Activated T-cell treated with anti-CD3 and anti-CD28 coated beads, Interleukin-2, amount 50 U/mL, for 1 hour (primary cell): ENCODE data around the gene IFI44L.

Source experiments
- DNase-seq: peaks from one replicate; pipeline ENCODE4 v3.0.0-alpha.2; 2020

The IFI44L gene

GRCh38 chr1:78619803-78620579 is at the start of gene IFI44L:
IFI44L (plus strand) TSS chr1:78620448; CDS start chr1:78627916, 7,468 bp downstream.
- peak; percentile 54 for DNase-seq

DNA sequence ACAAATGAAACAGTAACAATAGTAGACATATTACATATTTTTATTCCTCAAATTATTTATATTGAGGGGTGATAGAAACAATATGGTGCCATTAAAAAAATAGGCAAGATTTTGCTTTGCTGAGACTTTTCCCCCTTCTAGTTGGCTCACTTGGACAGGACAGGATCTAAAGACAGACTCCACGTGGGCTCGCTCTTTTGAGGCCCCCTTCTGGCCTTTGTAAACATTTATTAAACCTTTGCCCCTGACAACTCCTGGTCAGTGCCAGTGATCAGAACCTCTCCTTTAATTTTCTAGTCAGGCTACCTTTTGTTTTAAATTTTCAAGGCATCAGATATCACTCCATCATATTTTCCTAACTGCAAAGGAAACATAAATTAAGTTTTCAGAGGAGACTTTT is 49.7 kb upstream of the IFI44L start:
- no peak for DNase-seq

DNA sequence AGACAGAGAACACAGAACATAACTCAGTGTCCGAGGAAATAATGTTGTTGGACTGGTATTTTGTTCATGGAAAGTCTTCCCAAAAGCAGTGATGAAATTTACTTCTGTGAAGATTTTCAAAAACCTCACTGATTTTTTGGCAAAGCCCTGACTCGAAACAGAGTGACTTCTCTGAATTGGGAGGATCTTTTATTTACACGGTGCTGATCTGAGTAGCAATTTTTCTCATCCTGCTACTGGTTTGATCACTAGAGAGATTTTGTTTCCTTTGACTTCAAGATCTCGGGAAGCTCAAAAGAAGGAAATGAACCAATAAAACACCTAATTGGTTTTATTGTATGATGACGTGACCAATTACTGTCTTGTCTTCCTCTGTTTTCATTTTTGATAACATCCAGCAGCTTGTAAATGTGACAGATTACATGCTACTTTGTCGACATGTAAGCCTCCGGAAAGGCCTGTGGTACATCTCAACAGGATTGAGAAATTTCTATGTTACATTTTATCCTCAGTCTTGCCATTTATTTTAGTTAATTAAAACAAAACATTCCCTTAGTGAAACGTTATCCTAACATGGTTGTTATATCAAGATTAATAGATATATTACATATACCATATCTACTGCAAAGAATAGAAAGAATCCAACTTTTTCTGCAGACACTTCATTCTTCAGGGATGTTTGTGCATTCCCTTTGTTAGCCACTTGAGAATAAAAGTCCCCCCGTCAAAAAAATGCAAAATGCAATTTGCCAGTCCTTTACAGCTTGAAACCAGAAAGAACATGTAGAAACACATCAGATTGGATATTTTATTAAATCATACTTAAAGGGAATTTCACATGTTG is 42.8 kb upstream of the IFI44L start:
- no peak for DNase-seq

DNA sequence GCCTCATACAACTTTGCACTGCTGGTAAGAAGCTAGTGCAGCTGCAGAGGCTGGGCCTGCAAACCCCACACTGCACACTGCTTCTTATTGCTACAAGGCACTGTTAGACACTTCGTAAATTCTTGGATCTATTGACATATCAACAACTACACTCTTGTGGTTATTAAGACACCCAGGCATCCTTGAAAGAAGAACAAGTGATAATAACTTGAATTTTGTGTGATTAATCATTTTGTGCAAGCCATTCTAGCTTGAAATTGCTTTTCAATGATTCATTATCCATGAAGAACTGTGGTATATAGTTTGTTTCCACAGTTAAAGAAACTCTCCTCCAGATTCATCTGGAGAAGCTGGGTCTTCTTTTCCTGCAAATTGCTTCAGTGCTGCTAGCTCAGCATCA is 33.7 kb upstream of the IFI44L start:
- DNase-seq: no peak

DNA sequence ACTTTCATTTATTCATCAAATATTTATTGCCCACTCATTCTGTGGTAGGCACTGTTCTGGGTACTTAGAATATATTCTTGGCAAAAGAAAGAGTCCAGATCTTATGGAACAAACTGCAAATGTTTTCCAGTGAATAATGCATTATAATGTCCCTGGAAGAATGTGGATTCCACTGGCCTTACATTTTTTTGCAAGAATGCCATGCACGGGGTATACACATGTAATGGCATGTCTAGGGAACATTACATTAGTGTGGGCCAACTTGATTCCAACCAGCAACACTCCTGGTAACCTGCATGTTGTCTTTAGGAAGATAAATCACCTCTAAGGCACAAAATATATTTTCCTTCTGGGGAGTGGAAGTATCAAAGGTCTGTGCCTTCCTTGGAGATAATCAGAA is 33.0 kb upstream of the IFI44L start:
- no peak for DNase-seq

DNA sequence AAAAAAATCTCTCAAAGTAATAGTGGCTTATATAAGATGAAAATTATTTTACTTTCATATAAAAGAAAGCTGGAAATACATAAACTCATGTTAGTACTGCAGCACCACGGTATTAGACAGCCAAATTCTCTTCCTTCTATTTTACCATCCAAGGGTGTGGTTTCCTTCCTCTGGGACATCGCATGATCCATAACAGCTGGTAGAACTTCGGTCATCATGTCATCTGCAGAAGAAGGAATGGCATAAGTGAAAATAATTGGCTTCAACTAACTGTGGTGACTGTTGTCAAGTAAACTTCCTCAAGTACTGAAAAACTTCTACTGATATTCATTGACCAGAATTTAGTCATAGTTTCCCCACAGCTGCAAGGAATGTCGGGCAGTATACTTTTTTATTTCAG is 28.3 kb upstream of the IFI44L start:
- DNase-seq: no peak

- no peak for DNase-seq
Observed at GRCh38 chr1:78599294-78599693, 21.0 kb upstream of the IFI44L start.

DNA sequence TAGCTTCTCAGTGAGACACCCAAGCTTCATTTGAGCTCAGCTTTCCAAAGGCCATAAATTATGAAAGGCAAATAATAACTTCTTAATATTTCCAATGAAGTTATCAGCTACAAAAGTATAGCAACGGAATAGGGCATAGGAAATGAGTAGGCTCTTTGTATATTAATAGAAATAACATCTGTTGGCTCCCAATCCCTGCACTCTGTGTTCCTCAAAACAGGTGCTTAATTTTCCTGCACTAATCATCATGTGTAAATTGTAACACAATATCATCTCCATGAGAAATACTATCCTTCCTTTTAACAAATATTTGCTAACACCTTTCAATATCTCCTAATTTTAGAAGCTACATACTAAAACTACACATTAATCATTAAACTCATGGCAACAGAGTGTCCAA is 19.2 kb upstream of the IFI44L start:
- DNase-seq: no peak

GRCh38 chr1:78603206-78603605 is 17.0 kb upstream of the IFI44L start:
- no peak for DNase-seq

- DNase-seq: no peak
Observed at GRCh38 chr1:78604643-78605042, 15.6 kb upstream of the IFI44L start.

GRCh38 chr1:78606274-78606673 is 14.0 kb upstream of the IFI44L start:
- no peak for DNase-seq

DNA sequence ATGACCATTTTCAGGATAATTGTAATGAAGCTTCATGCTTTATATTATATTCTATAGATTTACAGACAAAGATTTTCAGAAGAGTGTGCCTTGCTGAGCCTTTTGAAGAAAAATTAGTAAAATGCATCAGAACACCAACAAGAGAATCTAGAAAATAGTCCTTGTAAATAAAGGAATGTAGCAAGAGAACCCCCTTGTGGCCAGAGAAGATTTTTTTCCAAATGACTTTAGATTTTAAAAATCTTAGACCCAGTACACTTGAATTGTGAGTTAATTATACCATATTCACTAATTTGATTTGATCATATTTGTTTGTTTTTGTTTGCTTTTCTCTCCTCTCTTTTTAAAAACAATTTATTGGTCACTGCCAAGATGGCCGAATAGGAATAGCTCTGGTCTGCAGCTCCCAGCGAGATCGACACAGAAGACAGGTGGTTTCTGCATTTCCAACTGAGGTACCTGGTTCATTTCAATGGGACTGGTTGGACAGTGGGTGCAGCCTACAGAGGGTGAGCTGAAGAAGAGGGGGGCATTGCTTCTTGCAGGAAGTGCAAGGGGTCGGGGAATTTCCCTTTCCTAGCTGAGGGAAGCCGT is 12.8 kb upstream of the IFI44L start:
- no peak for DNase-seq

- DNase-seq: no peak
Observed at GRCh38 chr1:78607944-78608343, 12.3 kb upstream of the IFI44L start.

GRCh38 chr1:78617615-78618026 is 2.6 kb upstream of the IFI44L start:
- peak; percentile 46 for DNase-seq

DNA sequence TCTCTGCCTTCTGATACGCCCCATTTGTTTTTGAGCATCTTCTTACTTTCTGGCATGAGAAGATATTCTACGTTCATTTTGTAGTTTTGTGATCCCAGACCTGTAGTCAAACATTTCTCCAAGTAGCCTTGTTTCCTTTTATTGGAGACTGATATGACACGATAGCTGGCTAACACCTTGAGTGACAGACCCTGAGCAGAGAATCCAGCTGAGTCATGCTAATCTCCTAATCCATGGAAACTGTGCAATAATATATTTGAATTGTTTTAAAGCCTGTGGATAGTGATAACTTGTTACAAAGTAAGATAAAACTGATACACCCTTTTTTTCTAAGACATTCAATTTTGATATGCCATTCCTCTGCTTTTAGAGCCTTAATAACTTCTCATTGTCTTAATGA is 1.2 kb upstream of the IFI44L start:
- DNase-seq: no peak

DNA sequence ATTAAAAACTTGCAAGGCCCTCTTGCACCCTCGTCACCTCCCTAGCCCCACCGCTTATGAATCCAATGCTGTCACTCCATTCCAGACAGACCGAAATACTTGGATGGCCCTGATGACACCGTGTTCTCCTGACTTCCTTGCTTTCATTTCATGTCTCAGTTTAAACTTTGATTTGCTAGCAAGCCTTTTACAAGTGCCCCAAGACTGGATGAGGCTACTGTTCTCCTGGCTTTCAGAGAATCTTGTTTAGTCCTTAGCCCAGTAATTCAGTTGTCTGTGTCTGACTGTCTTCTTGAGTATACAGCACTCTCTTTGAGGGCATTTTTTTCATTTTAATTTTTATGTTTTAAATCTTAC is 824 bp upstream of the IFI44L start:
- DNase-seq: no peak

GRCh38 chr1:78620666-78621065 is 418 bp downstream of the IFI44L start:
- no peak for DNase-seq

- DNase-seq: no peak
Observed at GRCh38 chr1:78622548-78622947, 2.3 kb downstream of the IFI44L start.

- no peak for DNase-seq
Observed at GRCh38 chr1:78624035-78624434, 3.8 kb downstream of the IFI44L start.

GRCh38 chr1:78627321-78627720 is 7.1 kb downstream of the IFI44L start:
- no peak for DNase-seq

- DNase-seq: no peak
Observed at GRCh38 chr1:78630600-78630999, 10.4 kb downstream of the IFI44L start.

GRCh38 chr1:78633209-78633608 is 13.0 kb downstream of the IFI44L start:
- no peak for DNase-seq

GRCh38 chr1:78640462-78640861 is 20.2 kb downstream of the IFI44L start:
- DNase-seq: no peak

- DNase-seq: no peak
Observed at GRCh38 chr1:78641558-78641957, 21.3 kb downstream of the IFI44L start.
